ENCODE measurements around the gene NEK2. TPM values are rescaled to one million over a fixed set of nuclear protein-coding genes. Genes with fewer than 3 reads are reported as not detected.
"Not testable (repeated sequence)": the region's sequence is repeated elsewhere in the genome, so short reads cannot be mapped to it uniquely, and the experiment has no call there.

The NEK2 gene
- total and polyA plus RNA-seq, 7 experiments from 2014 or later, result 0.11 to 26.5 (median 0.22) TPM; not detected in 2

- Mint-ChIP-seq H3K27me3 (peaks cover 0 to 33% (median 0%) of the 10 kb centered on the region in 5 donors), H3K4me1 (peaks cover 0 to 42% (median 9%) of the 10 kb centered on the region in 7 donors), H3K36me3 (peaks cover 0 to 4% (median 0%) of the 10 kb centered on the region in 5 donors), H3K27ac (no peak overlapping the region), H3K9me3 (peaks cover 0 to 1% (median 0%) of the 10 kb centered on the region in 11 donors), H3K4me3 (no peak overlapping the region)
- intact Hi-C loops (cut with micrococcal nuclease), result loop anchor here (5.0 kb wide), 5 partner anchors 200 to 760 kb away; partner anchors contain the start of genes DTL (in 1 of the 2), INTS7 (in 1 of the 2) and PPP2R5A (in 1 of the 2)
- no peak overlapping the region for H3K27ac ChIP-seq (ENCODE audit: low read depth, low read length)
- H3K36me3 ChIP-seq (ENCODE audit: control insufficient read depth in 2 of 3, insufficient read depth in 3 of 3, low read length in 3 of 3), result no peaks in the 10 kb centered on the region
- DNase-seq (no peak), ATAC-seq (no peak)
- no peak overlapping the region for H3K4me3 ChIP-seq (ENCODE audit: low read length)
- H3K27me3 ChIP-seq (ENCODE audit: control insufficient read depth in 2 of 2, insufficient read depth in 2 of 2, low read length in 2 of 2), result no peaks in the 10 kb centered on the region
- H3K4me1 ChIP-seq (ENCODE audit: control insufficient read depth in 2 of 2, insufficient read depth in 2 of 2, low read length in 2 of 2), result peaks cover 4 to 16% of the 10 kb centered on the region in 2 donors
- POLR2A ChIA-PET, result interaction anchor here (0.6 kb wide), 1 partner anchor 829 kb away, joined by 3 read pairs; no protein-coding TSS in a partner anchor
- CTCF ChIA-PET, result interaction anchor here (1.1 to 2.8 kb wide), 5 partner anchors 12 to 338 kb away, joined by 3 to 14 read pairs (median 7); partner anchors contain the start of genes DTL and INTS7
- H3K9me3 ChIP-seq (ENCODE audit: control insufficient read depth in 2 of 3, low read length in 3 of 3), result no peaks in the 10 kb centered on the region
These were observed 21.9 kb upstream of the NEK2 start for GRCh38 chr1:211697356-211697755.

- H3K9me3 ChIP-seq (ENCODE audit: control insufficient read depth in 2 of 3, low read length in 3 of 3), result no peaks in the 10 kb centered on the region
- ChIA-PET CTCF (interaction anchor here (0.8 to 0.9 kb wide), 3 partner anchors 17 to 759 kb away, joined by 3 read pairs; no protein-coding TSS in a partner anchor), POLR2A (interaction anchor here (0.6 kb wide), 1 partner anchor 655 kb away, joined by 3 read pairs; no protein-coding TSS in a partner anchor)
- H3K27me3 ChIP-seq (ENCODE audit: control insufficient read depth in 2 of 2, insufficient read depth in 2 of 2, low read length in 2 of 2), result no peaks in the 10 kb centered on the region
- peaks cover 0 to 4% (median 0%) of the 10 kb centered on the region in 5 donors for H3K36me3 Mint-ChIP-seq
- peaks cover 0 to 28% (median 0%) of the 10 kb centered on the region in 5 donors for H3K27me3 Mint-ChIP-seq
- H3K27ac ChIP-seq (ENCODE audit: low read depth, low read length), result no peak overlapping the region
- no peak overlapping the region for H3K4me3 ChIP-seq (ENCODE audit: low read length)
- peaks cover 0 to 1% (median 0%) of the 10 kb centered on the region in 11 donors for H3K9me3 Mint-ChIP-seq
- no peaks in the 10 kb centered on the region for H3K36me3 ChIP-seq (ENCODE audit: control insufficient read depth in 2 of 3, insufficient read depth in 3 of 3, low read length in 3 of 3)
- intact Hi-C loops (cut with micrococcal nuclease), result loop anchor here (5.0 kb wide), 5 partner anchors 202 to 762 kb away; partner anchors contain the start of genes DTL (in 1 of the 2), INTS7 (in 1 of the 2) and PPP2R5A (in 1 of the 2)
- H3K4me1 ChIP-seq (ENCODE audit: control insufficient read depth in 2 of 2, insufficient read depth in 2 of 2, low read length in 2 of 2), result peaks cover 4 to 16% of the 10 kb centered on the region in 2 donors
- peak overlapping the region in 2 of 10 donors; percentile 33 to 60 for H3K4me3 Mint-ChIP-seq
- H3K27ac Mint-ChIP-seq, result peak overlapping the region in 1 of 9 donors; percentile 66
- H3K4me1 Mint-ChIP-seq, result peaks cover 0 to 39% (median 9%) of the 10 kb centered on the region in 7 donors
- ATAC-seq (no peak), DNase-seq (no peak)
These were observed 19.9 kb upstream of the NEK2 start for GRCh38 chr1:211695135-211695816.

DNA sequence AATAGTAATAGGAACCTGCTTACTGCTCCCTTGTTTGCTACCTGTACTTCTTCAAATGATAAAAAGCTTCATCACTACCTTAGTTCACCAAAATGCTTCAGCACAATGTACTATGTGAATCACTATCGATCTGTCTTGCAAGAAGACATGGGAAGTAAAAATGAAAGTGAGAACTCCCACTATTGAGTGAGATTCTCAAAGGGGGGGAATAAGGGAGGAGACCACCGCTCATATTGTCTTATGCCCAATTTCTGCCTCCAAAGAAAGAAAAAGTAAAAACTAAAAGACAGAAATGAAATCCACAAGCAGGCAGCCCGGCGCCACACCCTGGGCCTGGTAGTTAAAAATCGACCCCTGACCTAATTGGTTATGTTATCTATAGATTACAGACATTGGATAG, 18.5 kb upstream of the NEK2 start:
- H3K4me1 ChIP-seq (ENCODE audit: control insufficient read depth in 2 of 2, insufficient read depth in 2 of 2, low read length in 2 of 2), result peaks cover 4 to 16% of the 10 kb centered on the region in 2 donors
- H3K9me3 ChIP-seq (ENCODE audit: control insufficient read depth in 2 of 3, low read length in 3 of 3); H3K27me3 ChIP-seq (ENCODE audit: control insufficient read depth in 2 of 2, insufficient read depth in 2 of 2, low read length in 2 of 2); DNase-seq; H3K4me3 Mint-ChIP-seq; H3K36me3 Mint-ChIP-seq; intact Hi-C loops (cut with micrococcal nuclease); H3K27ac ChIP-seq (ENCODE audit: low read depth, low read length); H3K36me3 ChIP-seq (ENCODE audit: control insufficient read depth in 2 of 3, insufficient read depth in 3 of 3, low read length in 3 of 3); POLR2A ChIA-PET; H3K9me3 Mint-ChIP-seq; ATAC-seq; H3K4me3 ChIP-seq (ENCODE audit: low read length): not testable (repeated sequence)
- peak overlapping the region in 1 of 9 donors; percentile 6 for H3K27ac Mint-ChIP-seq
- peaks cover 0 to 38% (median 6%) of the 10 kb centered on the region in 7 donors for H3K4me1 Mint-ChIP-seq
- peaks cover 0 to 22% (median 0%) of the 10 kb centered on the region in 5 donors for H3K27me3 Mint-ChIP-seq
- CTCF ChIA-PET, result interaction anchor here (1.5 kb wide), 1 partner anchor 13 kb away, joined by 5 read pairs; no protein-coding TSS in a partner anchor

- H3K4me1 Mint-ChIP-seq, result peaks cover 0 to 16% (median 7%) of the 10 kb centered on the region in 7 donors
- H3K27me3 ChIP-seq (ENCODE audit: control insufficient read depth in 2 of 2, insufficient read depth in 2 of 2, low read length in 2 of 2), result no peaks in the 10 kb centered on the region
- ATAC-seq (no peak), DNase-seq (no peak)
- POLR2A ChIA-PET, result no interaction called here
- no peaks in the 10 kb centered on the region for H3K9me3 Mint-ChIP-seq
- CTCF ChIA-PET, result no interaction called here
- H3K4me3 ChIP-seq (ENCODE audit: low read length), result no peak overlapping the region
- peak overlapping the region in 1 of 9 donors; percentile 43 for H3K27ac Mint-ChIP-seq
- no peak overlapping the region for H3K27ac ChIP-seq (ENCODE audit: low read depth, low read length)
- H3K36me3 Mint-ChIP-seq, result no peaks in the 10 kb centered on the region
- H3K36me3 ChIP-seq (ENCODE audit: control insufficient read depth in 2 of 3, insufficient read depth in 3 of 3, low read length in 3 of 3), result no peaks in the 10 kb centered on the region
- H3K9me3 ChIP-seq (ENCODE audit: control insufficient read depth in 2 of 3, low read length in 3 of 3), result no peaks in the 10 kb centered on the region
- H3K4me3 Mint-ChIP-seq, result peak overlapping the region in 2 of 10 donors; percentile 7 to 13
- H3K27me3 Mint-ChIP-seq, result peaks cover 0 to 23% (median 0%) of the 10 kb centered on the region in 5 donors
- intact Hi-C loops (cut with micrococcal nuclease), result no loop called here
- peaks cover 0 to 8% of the 10 kb centered on the region in 2 donors for H3K4me1 ChIP-seq (ENCODE audit: control insufficient read depth in 2 of 2, insufficient read depth in 2 of 2, low read length in 2 of 2)
These were observed 13.0 kb upstream of the NEK2 start for GRCh38 chr1:211688421-211688820.

GRCh38 chr1:211687462-211688215, 12.2 kb upstream of the NEK2 start:
- Histone ChIP-seq H3K36me3 (ENCODE audit: control insufficient read depth in 2 of 3, insufficient read depth in 3 of 3, low read length in 3 of 3) (no peaks in the 10 kb centered on the region), H3K4me3 (ENCODE audit: low read length) (no peak overlapping the region), H3K27ac (ENCODE audit: low read depth, low read length) (no peak overlapping the region), H3K9me3 (ENCODE audit: control insufficient read depth in 2 of 3, low read length in 3 of 3) (no peaks in the 10 kb centered on the region), H3K27me3 (ENCODE audit: control insufficient read depth in 2 of 2, insufficient read depth in 2 of 2, low read length in 2 of 2) (no peaks in the 10 kb centered on the region), H3K4me1 (ENCODE audit: control insufficient read depth in 2 of 2, insufficient read depth in 2 of 2, low read length in 2 of 2) (peaks cover 0 to 8% of the 10 kb centered on the region in 2 donors)
- H3K27ac Mint-ChIP-seq, result peak overlapping the region in 3 of 9 donors; percentile 43 to 78 (median 55)
- ChIA-PET POLR2A (no interaction called here), CTCF (no interaction called here)
- H3K36me3 Mint-ChIP-seq, result no peaks in the 10 kb centered on the region
- peak overlapping the region in 3 of 10 donors; percentile 24 to 70 (median 39) for H3K4me3 Mint-ChIP-seq
- peaks cover 0 to 20% (median 0%) of the 10 kb centered on the region in 5 donors for H3K27me3 Mint-ChIP-seq
- peaks cover 0 to 16% (median 7%) of the 10 kb centered on the region in 7 donors for H3K4me1 Mint-ChIP-seq
- intact Hi-C loops (cut with micrococcal nuclease), result no loop called here
- ATAC-seq (no peak), DNase-seq (no peak)
- no peaks in the 10 kb centered on the region for H3K9me3 Mint-ChIP-seq

GRCh38 chr1:211685823-211686222, 10.4 kb upstream of the NEK2 start:
- no peaks in the 10 kb centered on the region for H3K36me3 Mint-ChIP-seq
- Histone ChIP-seq H3K4me3 (ENCODE audit: low read length) (no peak overlapping the region), H3K4me1 (ENCODE audit: control insufficient read depth in 2 of 2, insufficient read depth in 2 of 2, low read length in 2 of 2) (peaks cover 10 to 18% of the 10 kb centered on the region in 2 donors), H3K36me3 (ENCODE audit: control insufficient read depth in 2 of 3, insufficient read depth in 3 of 3, low read length in 3 of 3) (no peaks in the 10 kb centered on the region), H3K27me3 (ENCODE audit: control insufficient read depth in 2 of 2, insufficient read depth in 2 of 2, low read length in 2 of 2) (no peaks in the 10 kb centered on the region), H3K27ac (ENCODE audit: low read depth, low read length) (no peak overlapping the region), H3K9me3 (ENCODE audit: control insufficient read depth in 2 of 3, low read length in 3 of 3) (no peaks in the 10 kb centered on the region)
- no peak overlapping the region for H3K27ac Mint-ChIP-seq
- DNase-seq, result no peak
- H3K4me3 Mint-ChIP-seq, result no peak overlapping the region
- POLR2A ChIA-PET, result no interaction called here
- H3K27me3 Mint-ChIP-seq, result peaks cover 0 to 13% (median 0%) of the 10 kb centered on the region in 5 donors
- no peaks in the 10 kb centered on the region for H3K9me3 Mint-ChIP-seq
- no peak for ATAC-seq
- CTCF ChIA-PET, result interaction anchor here (1.4 to 1.9 kb wide), 2 partner anchors 12 to 771 kb away, joined by 3 to 7 read pairs; no protein-coding TSS in a partner anchor
- H3K4me1 Mint-ChIP-seq, result peaks cover 7 to 32% (median 15%) of the 10 kb centered on the region in 7 donors
- intact Hi-C loops (cut with micrococcal nuclease), result no loop called here

Measured in naive thymus-derived CD4-positive, alpha-beta T cell (primary cell).